Activated CD8-positive, alpha-beta memory T cell treated with anti-CD3 and anti-CD28 coated beads for 24 hours (primary cell): Measurements from ENCODE around the gene CHAC2.
"Not testable (repeated sequence)": the region's sequence is repeated elsewhere in the genome, so short reads cannot be mapped to it uniquely, and the experiment has no call there.

ENCODE experiments used
- DNase-seq: peaks from one replicate; pipeline ENCODE4 v3.0.0-alpha.2; 2020

Gene CHAC2

DNA sequence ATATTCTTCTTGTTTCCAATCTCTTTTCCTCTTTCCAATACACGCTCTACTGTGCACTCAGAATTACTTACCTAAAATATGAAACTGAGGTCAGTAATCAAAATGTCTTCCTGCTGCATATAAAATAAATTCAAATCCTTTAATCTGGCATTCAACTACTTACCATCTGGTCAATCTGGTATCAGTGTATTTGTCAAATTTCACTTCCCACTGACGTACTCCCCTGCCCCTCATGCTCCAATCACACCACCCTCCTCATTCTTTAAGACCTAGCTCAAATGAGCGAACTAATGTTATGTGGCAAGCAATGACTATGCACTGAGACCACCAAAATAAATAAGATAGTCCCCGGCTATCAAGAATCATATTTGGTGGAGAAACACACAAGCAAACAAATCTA, 12.5 kb downstream of the CHAC2 start:
- DNase-seq: no peak

DNA sequence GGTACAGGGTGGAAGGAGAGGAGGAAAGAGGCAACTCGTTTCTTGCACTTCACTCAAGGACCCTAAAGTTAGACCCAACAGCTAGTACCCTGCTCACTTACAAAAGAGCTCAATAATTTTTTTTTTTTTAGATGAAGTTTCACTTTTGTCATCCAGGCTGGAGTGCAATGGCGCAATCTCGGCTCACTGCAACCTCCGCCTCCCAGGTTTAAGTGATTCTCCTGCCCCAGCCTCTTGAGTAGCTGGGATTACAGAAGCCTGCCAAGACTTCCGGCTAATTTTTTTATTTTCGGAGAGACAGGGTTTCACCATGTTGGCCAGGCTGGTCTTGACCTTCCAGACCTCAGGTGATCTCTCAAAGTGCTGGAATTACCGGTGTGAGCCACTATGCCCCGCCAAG, 15.1 kb downstream of the CHAC2 start:
- DNase-seq: no peak

DNA sequence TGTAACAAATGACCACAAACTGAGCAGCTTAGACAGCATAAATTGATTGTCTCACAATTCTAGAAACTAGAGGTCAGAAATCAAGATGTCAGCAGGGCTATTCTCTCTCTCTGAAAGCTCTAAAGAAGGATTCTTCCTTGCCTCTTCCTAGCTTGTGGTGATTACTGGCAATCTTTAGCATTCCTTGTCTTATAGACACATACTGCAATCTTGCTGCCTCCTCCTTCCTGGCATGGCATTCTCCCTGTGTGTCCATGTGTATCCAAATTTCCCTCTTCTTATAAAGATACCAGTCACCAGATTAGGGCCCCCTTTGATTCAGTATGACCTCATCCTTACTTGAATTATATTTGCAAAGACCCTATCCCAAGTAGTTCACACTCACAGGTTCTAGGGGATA, 16.8 kb downstream of the CHAC2 start:
- DNase-seq: no peak

DNA sequence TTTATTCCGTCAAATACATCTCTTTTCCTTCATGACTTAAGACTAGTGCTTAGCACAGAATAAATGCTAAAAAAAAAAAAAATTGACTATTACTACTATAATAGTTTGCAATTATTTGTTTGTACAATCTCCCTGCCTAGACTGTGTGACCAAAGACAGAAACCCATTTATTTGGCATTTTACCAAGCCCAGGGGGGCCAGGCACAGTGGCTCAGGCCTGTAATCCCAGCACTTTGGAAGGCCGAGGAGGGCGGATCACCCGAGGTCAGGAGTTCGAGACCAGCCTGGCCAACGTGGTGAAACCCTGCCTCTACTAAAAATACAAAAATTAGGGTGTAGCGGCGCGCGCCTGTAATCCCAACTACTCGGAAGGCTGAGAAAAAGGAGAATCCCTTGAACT, 17.8 kb downstream of the CHAC2 start:
- DNase-seq: no peak

- peak; percentile 68 for DNase-seq
Observed at GRCh38 chr2:53786352-53786704, 18.7 kb downstream of the CHAC2 start.

DNA sequence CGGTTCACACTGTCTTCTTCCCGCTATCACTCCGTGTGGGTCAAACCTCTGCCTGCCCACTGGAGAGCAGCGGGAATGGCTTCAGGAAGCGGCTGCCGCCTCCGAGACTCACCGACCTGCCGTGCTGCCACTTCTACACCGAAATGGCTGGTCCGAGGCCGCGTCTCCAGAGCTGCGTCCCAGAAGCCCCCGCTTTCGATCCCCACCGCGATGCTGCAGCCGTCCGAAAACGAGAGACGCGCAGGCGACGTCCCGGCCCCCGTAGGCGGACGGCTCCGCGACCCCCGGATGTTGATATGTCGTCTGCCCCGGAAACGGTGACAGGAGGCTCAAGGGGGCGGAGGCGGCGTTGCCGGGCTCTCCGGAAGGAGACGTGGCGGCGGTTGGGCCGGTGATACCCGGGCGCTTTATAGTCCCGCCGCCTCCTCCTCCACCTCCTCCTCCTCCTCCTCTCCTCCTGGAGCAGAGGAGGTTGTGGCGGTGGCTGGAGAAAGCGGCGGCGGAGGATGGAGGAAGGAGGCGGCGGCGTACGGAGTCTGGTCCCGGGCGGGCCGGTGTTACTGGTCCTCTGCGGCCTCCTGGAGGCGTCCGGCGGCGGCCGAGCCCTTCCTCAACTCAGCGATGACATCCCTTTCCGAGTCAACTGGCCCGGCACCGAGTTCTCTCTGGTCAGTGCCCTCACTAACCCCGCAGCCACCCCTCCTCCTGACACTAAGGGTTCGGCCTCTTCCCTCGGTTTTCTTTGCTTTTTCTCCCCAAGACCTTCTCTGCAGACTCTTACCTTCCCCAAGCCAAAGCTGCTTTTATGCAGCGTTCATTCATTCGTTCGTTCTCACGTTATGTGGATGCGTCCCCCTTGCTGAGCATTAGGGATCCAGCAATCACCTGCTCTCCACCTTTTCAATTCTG, 19.4 kb downstream of the CHAC2 start, which contains the start of the genes ASB3 and ERLEC1:
TSS of gene ASB3 (minus strand) at position 249 of the 909 bp plus-strand sequence. CDS start 21,381 bp downstream, outside the sequence.
TSS of gene ERLEC1 (plus strand) at position 340 of the 909 bp plus-strand sequence. CDS start at position 507, 167 bp downstream.
- DNase-seq: peak; percentile 93

- DNase-seq: no peak
Observed at GRCh38 chr2:53787614-53788289, 20.1 kb downstream of the CHAC2 start.

GRCh38 chr2:53793261-53793660, 25.7 kb downstream of the CHAC2 start:
- no peak for DNase-seq

DNA sequence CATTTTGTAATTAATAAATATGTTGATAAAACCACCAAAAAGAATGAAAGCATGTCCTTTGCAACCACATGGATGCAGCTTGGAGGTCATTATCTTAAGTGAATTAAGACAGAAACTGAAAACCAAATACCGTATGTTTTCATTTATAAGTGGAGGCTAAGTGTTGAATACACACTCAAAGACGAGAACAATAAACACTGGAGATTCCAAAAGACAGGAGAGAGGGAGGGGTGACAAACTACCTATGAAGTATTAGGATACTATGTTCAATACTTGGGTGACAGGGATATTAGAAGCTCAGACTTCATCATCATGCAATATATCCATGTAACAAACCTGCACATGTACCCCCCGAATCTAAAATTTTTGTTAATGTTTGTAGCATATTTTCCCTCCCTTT, 26.2 kb downstream of the CHAC2 start:
- no peak for DNase-seq

- no peak for DNase-seq
Observed at GRCh38 chr2:53801547-53801946, 33.9 kb downstream of the CHAC2 start.

GRCh38 chr2:53802617-53803151, 35.1 kb downstream of the CHAC2 start:
- DNase-seq: no peak

- no peak for DNase-seq
Observed at GRCh38 chr2:53811601-53812000, 44.0 kb downstream of the CHAC2 start.

DNA sequence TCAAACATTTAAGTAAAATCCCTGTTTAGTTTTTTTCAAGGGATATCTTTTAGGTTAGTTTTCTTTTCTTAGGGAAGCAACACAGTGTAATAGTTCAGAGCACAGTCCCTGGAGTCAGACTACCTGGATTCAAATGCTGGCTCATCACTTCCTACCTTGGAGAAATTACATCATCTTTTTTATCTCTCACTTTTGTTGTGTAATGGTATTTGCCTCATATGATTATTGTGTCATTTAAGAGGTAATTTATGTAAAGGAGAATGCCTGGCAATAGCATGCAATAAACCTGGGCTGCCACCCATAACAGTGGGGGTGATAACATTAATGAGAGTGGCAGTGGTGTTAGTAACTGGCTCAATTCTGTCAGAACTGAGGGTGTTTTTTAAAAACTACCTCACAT, 45.5 kb downstream of the CHAC2 start:
- DNase-seq: no peak

DNA sequence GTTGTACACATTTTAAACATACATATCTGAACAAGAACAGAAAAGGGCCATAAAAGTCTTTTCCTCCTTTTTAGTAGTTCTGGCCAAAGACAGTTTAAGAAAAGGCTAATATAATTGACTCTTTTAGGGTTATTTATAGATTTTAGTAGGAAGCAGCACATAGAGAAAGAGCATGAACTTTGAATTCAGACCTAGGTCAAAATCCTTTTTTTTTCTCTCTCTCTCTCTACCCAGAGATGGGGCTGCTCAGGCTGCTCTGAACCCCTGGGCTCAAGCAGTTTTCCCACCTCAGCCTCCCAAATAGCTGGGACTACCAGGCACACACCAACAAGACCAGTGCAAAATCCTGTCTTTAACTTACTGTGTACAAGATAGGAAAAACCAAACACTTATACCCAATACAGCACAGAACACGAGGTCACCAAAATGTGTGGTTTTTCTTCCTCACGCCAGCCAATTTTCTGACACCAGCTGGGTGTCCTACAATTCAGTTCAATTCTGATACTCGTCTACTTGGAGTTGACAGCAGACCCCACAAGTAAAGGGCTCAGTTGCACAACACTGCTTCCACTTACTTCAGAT, 51.3 kb downstream of the CHAC2 start:
- no peak for DNase-seq

GRCh38 chr2:53819634-53820033, 52.0 kb downstream of the CHAC2 start:
- no peak for DNase-seq

DNA sequence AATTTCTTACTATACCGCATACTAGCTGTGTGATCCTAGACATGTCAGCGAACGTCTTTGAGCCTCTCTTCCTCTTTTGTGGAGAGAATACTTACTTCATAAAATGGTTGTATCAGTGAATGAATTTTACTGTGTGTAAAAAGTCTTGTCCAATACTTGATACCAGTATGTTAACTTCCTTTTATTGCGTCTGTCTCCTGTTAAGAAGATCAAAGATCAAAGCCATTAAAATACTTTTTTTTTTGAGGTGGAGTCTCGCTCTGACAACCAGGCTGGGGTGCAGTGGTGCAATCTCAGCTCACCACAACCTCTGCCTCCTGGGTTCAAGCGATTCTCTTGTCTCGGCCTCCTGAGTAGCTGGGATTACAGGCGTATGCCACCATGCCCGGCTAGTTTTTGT, 52.4 kb downstream of the CHAC2 start:
- DNase-seq: no peak

DNA sequence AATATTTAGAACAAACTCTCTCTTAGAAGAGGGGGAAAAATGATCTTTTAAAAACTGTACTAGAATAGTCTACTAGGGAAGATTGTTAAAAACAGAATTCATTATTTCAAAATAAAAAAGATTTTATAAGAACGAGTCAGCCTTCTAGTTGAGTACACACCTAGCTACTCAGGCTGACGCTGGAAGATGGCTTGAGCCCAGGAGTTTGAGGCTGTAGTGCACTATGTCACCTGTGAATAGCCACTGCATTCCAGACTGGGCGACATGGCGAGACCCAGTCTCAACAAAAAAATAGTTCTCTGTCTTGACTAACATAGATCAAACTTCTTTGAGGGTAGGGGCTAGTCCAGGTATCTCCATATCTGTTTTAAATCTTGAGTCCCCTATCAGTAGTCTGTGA, 53.1 kb downstream of the CHAC2 start:
- no peak for DNase-seq

GRCh38 chr2:53821810-53822209, 54.2 kb downstream of the CHAC2 start:
- no peak for DNase-seq

- not testable (repeated sequence) for DNase-seq
Observed at GRCh38 chr2:53823639-53824038, 56.0 kb downstream of the CHAC2 start.
